Parietal lobe (tissue), 1 donor: ENCODE data around the gene TMEM250. TPM values are rescaled to one million over a fixed set of nuclear protein-coding genes. Genes with fewer than 3 reads are reported as not detected.

Experiments used
- total RNA-seq: library from RNA; depleted of rRNA; stranded (reverse); fragments of >200 nt; gene quantifications from one replicate; pipeline ENCODE4 v1.2.3, GENCODE V29; 2014

TMEM250 gene
- total RNA-seq: 26.6 TPM

GRCh38 chr9:136118320-136119060 lies at the start of gene TMEM250:
Gene TMEM250 (minus strand): TSS chr9:136118875. CDS start chr9:136116900, 1,975 bp downstream.

GRCh38 chr9:136095070-136096058 lies 23.3 kb downstream of the TMEM250 start, which contains the start of gene NACC2:
Gene NACC2 (minus strand): TSS chr9:136095289. CDS start chr9:136050521, 44,768 bp downstream.

Other genes starting within 250 kb of the TMEM250 start
- gene CAMSAP1, start 211.3 kb downstream of the TMEM250 start, total RNA-seq: 183 TPM
- gene UBAC1, start 157.5 kb downstream of the TMEM250 start, total RNA-seq: 33.8 TPM
- gene NACC2, start 23.6 kb downstream of the TMEM250 start, total RNA-seq: 6.3 TPM
- gene LHX3, start 86.3 kb upstream of the TMEM250 start, total RNA-seq: not detected
- 13.8 TPM for gene QSOX2, start 126.9 kb upstream of the TMEM250 start, total RNA-seq
- gene CCDC187, start 185.2 kb upstream of the TMEM250 start, total RNA-seq: not detected
- gene GPSM1, start 208.7 kb upstream of the TMEM250 start, total RNA-seq: 123 TPM
- 12.5 TPM for gene DNLZ, start 244.9 kb upstream of the TMEM250 start, total RNA-seq